ENCODE measurements around the gene SLC4A1AP. TPM values are rescaled to one million over a fixed set of nuclear protein-coding genes. Genes with fewer than 3 reads are reported as not detected.

SLC4A1AP gene
- total RNA-seq, 2 donors from 2014 or later = 16.1 to 17.1 TPM

- Histone ChIP-seq H3K27ac (no peak overlapping the region), H3K36me3 (no peaks in the 10 kb centered on the region), H3K27me3 (peaks cover 3% of the 10 kb centered on the region), H3K4me3 (no peak overlapping the region), H3K9me3 (no peaks in the 10 kb centered on the region), H3K9ac (ENCODE audit: low read depth in 2 of 2, low read length in 2 of 2) (no peak overlapping the region), H3K4me1 (no peaks in the 10 kb centered on the region)
- no peak for TF ChIP-seq CTCF (IDR thresholded peaks at IDR 0.05)
- intact Hi-C loops (cut with DNase I) = no loop called here
- no peak for DNase-seq
Observed at GRCh38 chr2:27720004-27720551, 56.4 kb downstream of the SLC4A1AP start.

GRCh38 chr2:27721335-27721734, 57.6 kb downstream of the SLC4A1AP start:
- H3K27ac ChIP-seq = no peak overlapping the region
- no peak for DNase-seq
- no peak for TF ChIP-seq CTCF (IDR thresholded peaks at IDR 0.05)
- no peaks in the 10 kb centered on the region for H3K36me3 ChIP-seq
- intact Hi-C loops (cut with DNase I) = no loop called here
- H3K4me1 ChIP-seq = no peaks in the 10 kb centered on the region
- H3K9ac ChIP-seq (ENCODE audit: low read depth in 2 of 2, low read length in 2 of 2) = no peak overlapping the region
- H3K27me3 ChIP-seq = no peaks in the 10 kb centered on the region
- no peaks in the 10 kb centered on the region for H3K9me3 ChIP-seq
- no peak overlapping the region for H3K4me3 ChIP-seq

GRCh38 chr2:27721884-27722485, 58.3 kb downstream of the SLC4A1AP start:
- Histone ChIP-seq H3K36me3 (no peaks in the 10 kb centered on the region), H3K4me1 (no peaks in the 10 kb centered on the region), H3K27ac (no peak overlapping the region), H3K27me3 (no peaks in the 10 kb centered on the region), H3K4me3 (no peak overlapping the region), H3K9me3 (no peaks in the 10 kb centered on the region), H3K9ac (ENCODE audit: low read depth in 2 of 2, low read length in 2 of 2) (no peak overlapping the region)
- TF ChIP-seq CTCF (IDR thresholded peaks at IDR 0.05) = no peak
- intact Hi-C loops (cut with DNase I) = no loop called here
- no peak for DNase-seq

GRCh38 chr2:27723372-27724144, 59.9 kb downstream of the SLC4A1AP start:
- Histone ChIP-seq H3K9me3 (no peaks in the 10 kb centered on the region), H3K27me3 (no peaks in the 10 kb centered on the region), H3K4me3 (no peak overlapping the region), H3K27ac (peak overlapping the region; percentile 36), H3K36me3 (no peaks in the 10 kb centered on the region), H3K9ac (ENCODE audit: low read depth in 2 of 2, low read length in 2 of 2) (peak overlapping the region in 1 of 2 donors; percentile 58), H3K4me1 (no peaks in the 10 kb centered on the region)
- DNase-seq = peak; percentile 78
- intact Hi-C loops (cut with DNase I) = no loop called here
- peak; percentile 88 for TF ChIP-seq CTCF (IDR thresholded peaks at IDR 0.05)

- Histone ChIP-seq H3K4me1 (no peaks in the 10 kb centered on the region), H3K27ac (no peak overlapping the region), H3K36me3 (no peaks in the 10 kb centered on the region), H3K4me3 (no peak overlapping the region), H3K27me3 (no peaks in the 10 kb centered on the region), H3K9ac (ENCODE audit: low read depth in 2 of 2, low read length in 2 of 2) (no peak overlapping the region), H3K9me3 (no peaks in the 10 kb centered on the region)
- no peak for TF ChIP-seq CTCF (IDR thresholded peaks at IDR 0.05)
- no peak for DNase-seq
- intact Hi-C loops (cut with DNase I) = no loop called here
Observed at GRCh38 chr2:27724191-27724590, 60.5 kb downstream of the SLC4A1AP start.

Measured in colonic mucosa (tissue), 4 donors.